GM12892 (cell line): ENCODE measurements around the gene EFCAB12.

Source experiments
- POLR2A ChIP-seq: IDR thresholded peaks from 2 replicates; pipeline ENCODE4 v1.6.1; 2011; ENCODE audit warnings: low read depth, low read length, control low read depth
- POLR2AphosphoS5 ChIP-seq: IDR thresholded peaks from 2 replicates; pipeline ENCODE4 v1.6.1; 2011; ENCODE audit warnings: low read depth, low read length, control low read depth
- TAF1 ChIP-seq: IDR thresholded peaks from 2 replicates; pipeline ENCODE4 v1.6.1; 2011; ENCODE audit warnings: low read depth, mild to moderate bottlenecking, control low read depth, low read length, borderline replicate concordance

DNA sequence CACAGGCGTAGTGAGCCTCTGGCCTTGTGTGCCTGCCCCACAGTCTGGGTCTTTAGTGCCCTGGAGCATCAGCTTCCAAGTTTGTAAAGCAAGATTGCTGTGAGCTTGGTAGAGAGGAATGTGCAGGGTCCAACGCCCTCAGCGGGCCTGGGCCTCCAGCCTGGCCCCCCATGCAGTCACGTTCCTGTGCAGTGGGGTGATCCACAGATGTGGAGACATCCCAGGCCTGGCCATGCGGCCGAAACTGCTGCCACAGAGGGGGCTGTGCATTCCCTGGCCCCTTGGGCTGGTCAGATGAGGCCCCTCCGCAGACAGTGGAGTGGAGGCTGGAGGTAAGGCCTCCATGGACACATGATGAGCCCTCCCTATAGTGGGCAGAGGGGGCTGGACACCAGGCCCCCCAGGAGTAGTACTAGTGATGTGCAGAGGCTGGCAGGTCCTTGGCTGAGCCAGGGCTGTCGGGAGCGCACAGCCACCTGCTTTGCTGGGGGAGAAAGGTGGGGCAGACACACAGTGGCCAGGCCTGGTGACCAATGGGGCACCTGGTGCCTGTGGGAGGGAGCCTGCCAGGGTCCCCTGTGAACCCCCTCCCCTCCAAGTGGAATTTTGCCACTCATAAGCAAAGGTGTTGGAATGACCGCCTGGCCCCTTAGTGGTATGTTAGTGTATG lies 71.5 kb downstream of the EFCAB12 start:
- no peak for TF ChIP-seq POLR2AphosphoS5
- no peak for TF ChIP-seq TAF1
- TF ChIP-seq POLR2A = no peak
